ENCODE results near the gene PKP1.

- TF ChIP-seq, protein P1, sequence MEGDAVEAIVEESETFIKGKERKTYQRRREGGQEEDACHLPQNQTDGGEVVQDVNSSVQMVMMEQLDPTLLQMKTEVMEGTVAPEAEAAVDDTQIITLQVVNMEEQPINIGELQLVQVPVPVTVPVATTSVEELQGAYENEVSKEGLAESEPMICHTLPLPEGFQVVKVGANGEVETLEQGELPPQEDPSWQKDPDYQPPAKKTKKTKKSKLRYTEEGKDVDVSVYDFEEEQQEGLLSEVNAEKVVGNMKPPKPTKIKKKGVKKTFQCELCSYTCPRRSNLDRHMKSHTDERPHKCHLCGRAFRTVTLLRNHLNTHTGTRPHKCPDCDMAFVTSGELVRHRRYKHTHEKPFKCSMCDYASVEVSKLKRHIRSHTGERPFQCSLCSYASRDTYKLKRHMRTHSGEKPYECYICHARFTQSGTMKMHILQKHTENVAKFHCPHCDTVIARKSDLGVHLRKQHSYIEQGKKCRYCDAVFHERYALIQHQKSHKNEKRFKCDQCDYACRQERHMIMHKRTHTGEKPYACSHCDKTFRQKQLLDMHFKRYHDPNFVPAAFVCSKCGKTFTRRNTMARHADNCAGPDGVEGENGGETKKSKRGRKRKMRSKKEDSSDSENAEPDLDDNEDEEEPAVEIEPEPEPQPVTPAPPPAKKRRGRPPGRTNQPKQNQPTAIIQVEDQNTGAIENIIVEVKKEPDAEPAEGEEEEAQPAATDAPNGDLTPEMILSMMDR (IDR thresholded peaks at IDR 0.05; ENCODE audit: insufficient read depth, low read length, poor library complexity, severe bottlenecking) = no peak
- TF ChIP-seq EZH2phosphoT487 (conservative IDR thresholded peaks at IDR 0.05; ENCODE audit: low read length) = no peak
Measured at GRCh38 chr1:201359031-201359872, 75.9 kb downstream of the PKP1 start.
